Lung microvascular endothelial cell (primary cell): ENCODE measurements around the gene ADAP1. TPM values are rescaled to one million over a fixed set of nuclear protein-coding genes. Genes with fewer than 3 reads are reported as not detected.

Experiments
- DNase-seq, 2 donors: peaks; one replicate each; pipeline versions ENCODE4 v3.0.0 to v3.0.0-alpha.2; 2010; ENCODE audit warnings: low read depth in 2 of 2
- total RNA-seq: library from RNA; depleted of rRNA; stranded (reverse); fragments of >200 nt; gene quantifications from 2 replicates; pipeline ENCODE4 v1.2.1, GENCODE V29; 2014

The ADAP1 gene
- total RNA-seq, 1 donor from 2014 or later, result 3.2 TPM

DNA sequence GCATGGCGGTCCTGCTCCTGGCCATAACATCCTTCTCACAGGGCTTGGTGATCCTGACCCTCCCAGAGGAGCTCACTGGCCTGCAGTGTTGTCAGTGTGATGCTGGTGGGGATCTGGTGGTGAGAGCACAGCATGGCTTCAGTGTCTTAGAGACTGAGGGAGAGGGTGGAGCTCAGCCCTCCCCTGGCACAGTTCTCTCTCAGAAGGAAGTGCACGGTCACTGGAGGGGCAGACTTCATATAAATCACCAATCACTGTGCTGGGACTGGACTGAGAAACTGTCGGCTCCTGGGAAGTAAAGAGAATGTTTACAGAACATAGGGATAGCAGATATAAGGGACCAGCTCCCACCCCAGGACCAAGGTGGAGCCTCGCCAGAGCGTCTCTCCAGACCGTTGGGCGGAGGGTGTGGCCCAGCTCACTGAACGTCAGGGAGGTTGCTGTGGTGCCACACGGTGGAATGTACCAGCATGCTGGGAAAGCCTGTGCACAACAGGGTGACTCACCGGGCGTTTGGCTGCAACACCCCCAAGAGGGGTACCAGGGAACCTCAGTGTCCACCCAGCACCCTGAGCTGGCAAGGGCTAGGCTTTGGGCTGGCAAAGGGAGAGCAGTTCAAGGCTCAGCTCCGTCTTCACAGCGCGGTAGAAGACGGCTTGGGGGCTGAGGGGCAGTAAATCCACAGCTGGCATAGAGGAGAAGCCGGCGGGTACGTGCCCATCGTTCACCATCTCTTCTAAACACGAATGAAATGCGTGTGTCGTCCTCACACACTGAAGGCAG, 86.9 kb downstream of the ADAP1 start:
- DNase-seq, result peak; percentile 9 to 69

DNA sequence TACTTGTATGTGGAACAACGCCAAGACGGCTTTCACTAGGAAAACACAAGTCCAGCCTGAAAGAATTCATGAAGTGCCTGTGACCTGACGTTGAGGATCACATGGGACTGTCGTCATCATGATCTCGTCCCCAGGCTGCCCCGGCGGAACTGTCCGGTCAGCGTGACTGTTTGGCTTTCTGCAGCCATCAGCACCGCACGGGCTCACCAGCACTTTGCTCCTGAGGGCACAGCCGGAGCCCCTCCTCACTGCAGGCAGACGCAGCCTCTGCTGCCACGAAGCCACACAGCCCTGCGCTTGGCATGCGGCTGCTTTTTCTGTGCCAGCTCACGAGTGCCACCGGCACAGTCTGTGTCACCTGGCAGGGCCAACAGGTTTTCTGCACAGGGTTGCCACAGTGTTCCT, 87.5 kb downstream of the ADAP1 start:
- peak; percentile 68 to 91 for DNase-seq

DNA sequence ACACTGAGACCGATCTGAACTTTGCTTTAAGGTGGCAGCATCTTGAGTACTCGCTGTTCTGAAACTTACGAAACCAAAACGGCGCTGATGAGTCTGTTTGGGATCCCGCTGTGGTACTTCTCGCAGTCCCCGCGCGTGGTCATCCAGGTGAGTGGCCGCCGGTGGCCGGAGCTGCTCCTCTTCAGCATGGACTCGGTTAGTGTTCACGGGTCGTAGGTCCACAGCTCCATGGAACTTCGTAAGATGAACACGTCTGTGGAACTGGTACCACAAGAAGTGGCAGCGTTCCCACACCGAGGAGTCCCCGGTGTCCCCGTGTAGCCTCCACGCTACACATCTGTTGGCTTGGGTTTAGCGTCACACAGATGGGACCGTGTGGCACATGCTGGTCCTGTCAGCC, 88.6 kb downstream of the ADAP1 start:
- DNase-seq, result no peak

DNA sequence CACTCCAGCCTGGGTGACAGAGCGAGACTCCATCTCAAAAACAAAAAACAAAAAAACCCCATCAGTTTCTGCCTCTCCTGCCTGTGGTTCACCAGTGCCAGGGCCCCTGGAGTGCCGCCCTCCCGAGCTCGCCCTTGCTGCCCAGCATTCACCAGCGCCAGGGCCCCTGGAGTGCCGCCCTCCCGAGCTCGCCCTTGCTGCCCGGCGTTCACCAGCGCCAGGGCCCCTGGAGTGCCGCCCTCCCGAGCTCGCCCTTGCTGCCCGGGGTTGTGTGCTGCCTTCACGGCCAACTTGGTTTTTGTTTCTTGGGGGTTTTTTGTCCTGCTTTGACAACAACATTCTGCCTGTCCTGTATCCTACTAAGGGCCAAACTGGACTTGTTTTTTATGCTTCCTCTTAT, 91.4 kb downstream of the ADAP1 start:
- no peak for DNase-seq

DNA sequence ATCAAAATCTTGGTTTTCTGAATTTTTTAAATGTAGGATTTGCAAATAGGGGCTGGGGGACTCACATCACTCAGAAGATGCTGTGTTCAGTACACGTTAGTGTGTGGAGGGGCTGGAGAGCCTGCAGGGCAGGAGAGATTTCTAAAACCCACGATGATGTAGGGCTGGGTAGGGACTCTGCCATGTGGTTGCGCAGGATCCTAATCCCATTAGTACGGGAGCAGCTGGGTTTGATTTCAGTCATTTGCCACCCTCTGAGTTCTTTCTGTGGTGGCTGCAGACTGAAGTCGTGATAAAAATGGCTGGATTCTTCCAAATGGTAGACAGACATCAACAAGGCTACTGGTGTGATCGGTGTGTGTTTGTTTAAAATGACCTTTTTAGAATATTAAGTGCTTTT, 92.3 kb downstream of the ADAP1 start:
- DNase-seq, result no peak

DNA sequence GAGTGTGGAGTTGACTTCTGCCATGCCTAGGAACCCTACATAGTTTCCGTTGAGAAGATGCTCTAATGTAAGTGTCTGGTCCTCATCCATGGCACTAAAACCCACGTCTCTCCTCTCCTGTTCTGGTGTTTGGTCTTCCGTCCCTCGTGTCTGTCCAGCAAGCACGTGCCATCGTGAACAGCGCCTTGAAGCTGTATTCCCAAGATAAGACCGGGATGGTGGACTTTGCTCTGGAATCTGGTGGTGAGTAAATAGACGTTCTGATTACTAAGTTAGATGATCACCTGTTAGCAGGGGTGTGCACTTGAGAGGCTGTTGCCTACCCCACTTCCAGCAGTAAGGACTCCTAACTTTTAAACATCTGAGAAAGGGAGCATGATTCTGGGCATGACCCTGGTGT, 93.3 kb downstream of the ADAP1 start:
- no peak for DNase-seq

DNA sequence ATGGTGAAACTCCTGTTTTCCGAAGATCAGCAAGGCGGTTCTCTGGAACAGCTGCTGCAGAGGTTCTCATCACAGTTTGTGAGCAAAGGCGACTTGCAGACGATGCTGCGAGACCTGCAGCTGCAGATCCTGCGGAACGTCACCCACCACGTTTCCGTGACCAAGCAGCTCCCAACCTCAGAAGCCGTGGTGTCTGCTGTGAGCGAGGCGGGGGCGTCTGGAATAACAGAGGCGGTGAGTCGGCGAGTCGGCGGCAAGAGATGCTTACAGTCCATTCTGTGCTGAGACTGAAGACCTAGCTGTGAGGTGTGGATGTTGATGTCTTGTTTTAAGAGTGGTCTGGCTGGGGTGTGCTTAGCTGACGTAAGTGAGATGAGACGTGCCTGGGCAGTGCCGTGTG, 94.3 kb downstream of the ADAP1 start:
- no peak for DNase-seq

DNA sequence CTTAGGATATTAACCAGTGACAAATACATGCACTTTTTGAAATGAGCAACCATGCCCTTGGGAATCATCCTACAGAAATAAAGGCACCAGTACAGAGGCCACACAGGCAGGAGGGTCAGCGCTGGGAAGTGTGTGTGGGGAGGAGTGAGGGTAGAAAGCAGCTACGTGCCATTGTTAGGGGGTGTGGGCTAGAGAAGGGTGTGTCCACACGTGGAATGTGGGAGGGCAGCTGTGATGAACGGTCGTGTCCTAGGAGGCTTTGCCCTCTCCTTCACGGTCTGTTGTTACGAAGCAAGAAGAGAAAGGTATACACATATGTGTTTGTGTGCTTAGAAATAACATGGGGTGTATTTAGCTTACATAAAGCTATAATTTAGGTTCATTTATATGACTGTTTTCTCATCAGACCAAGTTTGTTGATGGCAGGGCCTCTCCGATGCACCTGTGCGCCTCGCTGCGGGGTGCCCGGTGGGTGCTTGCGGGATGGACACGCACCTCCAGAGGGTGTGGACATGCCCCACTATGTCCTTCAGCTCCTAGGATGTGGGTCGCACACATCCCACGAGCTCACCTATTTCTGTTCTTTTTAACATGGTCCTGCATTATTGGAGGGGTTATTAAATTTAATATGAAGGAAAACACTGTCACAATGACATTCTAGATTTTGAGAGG, 95.0 kb downstream of the ADAP1 start:
- no peak for DNase-seq

DNA sequence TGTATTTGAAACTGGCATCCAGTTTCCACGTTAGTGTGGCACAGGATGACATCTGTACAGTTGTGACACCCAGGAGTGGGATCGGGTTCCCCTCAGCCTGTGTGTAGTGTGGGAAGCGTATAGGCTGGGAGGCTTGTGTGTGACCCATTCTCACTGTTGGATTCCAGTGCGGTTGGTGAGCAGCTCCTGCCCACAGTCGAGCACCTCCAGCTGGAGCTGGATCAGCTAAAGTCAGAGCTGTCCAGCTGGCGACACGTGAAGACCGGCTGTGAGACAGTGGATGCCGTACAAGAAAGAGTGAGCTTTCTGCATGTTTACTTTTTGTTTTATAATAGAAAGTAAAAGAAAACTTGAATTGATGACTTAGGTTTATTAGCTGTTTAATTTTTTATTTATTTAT, 96.8 kb downstream of the ADAP1 start:
- DNase-seq, result no peak

DNA sequence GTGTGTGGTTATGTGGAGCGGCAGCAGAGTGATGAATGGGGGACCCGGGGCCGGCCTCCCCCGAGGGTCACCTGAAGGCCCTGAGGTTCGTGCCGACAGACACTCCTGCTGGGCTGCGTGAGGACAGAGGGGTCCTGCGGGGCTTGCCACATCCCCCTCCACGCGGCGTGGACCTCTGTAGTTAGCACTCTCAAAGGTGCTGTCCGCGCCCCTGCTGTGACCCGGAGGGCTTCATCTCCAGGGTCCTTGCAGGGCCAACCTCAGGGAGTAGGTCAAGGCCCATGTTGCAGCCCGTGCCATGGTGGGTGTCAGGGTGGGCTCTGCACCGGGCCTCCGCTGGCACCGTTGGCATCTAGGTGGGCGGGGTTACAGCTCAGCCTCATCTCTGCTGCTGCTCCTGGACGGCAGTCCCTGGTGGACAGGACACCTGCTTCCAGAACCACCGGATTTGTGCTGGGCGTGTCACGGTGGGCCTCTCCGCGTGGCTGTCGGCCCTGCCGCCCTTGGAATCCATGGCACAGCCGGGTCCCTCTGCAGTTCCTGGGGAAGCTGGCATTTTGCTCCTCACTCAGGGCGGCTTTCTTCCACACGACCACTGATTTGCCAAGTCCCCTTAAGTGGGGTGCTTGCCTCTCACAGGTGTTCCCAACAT, 97.9 kb downstream of the ADAP1 start:
- no peak for DNase-seq

DNA sequence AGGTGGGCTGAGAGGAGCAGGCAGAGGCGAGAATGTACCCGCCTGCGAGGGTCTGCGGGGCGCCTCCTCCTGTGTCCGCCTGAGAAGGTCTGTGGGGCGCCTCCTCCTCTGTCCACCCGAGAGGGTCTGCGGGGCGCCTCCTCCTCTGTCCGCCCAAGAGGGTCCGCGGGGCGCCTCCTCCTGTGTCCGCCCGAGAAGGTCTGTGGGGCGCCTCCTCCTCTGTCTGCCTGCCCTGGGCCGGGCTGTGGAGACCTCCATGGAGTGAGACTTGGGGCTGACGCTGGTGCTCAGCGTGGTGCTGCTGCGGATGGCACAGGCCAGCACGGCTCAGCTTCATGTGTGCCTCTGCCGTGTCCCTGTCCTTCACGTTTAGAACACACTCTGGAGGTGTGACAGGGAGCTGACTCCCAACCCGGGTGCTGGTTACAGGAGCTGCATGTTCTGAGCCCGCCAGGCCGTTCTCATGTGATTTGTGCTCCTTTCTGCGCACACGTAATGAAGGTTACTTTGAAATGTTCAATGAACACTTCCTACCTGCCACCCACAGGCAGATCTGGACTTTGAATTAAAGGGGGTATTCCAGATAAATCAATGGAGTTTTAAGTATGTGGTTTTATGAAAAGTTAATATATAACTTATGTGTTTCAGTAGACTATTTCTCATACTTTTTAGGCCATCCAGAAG, 98.7 kb downstream of the ADAP1 start:
- no peak for DNase-seq

DNA sequence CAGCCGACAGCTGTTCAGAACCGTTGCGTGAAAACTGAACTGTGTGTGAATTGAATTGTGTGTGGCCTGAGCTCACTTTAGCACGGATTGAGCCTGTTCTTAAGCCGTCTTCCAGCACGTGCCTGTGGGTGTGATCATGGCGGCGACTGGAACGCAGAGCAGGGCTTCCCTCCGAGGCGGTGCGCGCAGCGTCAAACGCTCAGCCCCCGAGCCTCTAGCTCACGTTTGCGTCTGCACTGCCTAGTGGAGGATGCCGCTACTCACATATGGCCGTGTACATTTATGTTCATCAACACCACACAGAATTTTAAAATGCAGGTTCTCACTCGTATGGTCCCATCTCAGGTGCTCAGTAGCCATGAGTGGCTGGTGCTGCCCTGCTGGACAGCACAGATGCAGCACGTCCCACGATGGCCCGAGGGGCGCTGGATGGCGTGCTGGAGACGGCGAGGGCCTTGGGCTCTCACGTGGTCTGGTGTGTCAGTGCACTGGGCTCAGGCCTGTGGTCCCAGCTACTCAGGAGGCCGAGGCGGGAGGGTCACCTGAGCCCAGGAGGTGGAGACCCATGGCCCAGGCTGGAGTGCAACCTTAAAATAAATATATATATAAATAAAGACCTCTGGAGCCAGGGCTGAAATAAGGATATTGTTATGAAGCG, 100.2 kb downstream of the ADAP1 start:
- DNase-seq, result no peak

DNA sequence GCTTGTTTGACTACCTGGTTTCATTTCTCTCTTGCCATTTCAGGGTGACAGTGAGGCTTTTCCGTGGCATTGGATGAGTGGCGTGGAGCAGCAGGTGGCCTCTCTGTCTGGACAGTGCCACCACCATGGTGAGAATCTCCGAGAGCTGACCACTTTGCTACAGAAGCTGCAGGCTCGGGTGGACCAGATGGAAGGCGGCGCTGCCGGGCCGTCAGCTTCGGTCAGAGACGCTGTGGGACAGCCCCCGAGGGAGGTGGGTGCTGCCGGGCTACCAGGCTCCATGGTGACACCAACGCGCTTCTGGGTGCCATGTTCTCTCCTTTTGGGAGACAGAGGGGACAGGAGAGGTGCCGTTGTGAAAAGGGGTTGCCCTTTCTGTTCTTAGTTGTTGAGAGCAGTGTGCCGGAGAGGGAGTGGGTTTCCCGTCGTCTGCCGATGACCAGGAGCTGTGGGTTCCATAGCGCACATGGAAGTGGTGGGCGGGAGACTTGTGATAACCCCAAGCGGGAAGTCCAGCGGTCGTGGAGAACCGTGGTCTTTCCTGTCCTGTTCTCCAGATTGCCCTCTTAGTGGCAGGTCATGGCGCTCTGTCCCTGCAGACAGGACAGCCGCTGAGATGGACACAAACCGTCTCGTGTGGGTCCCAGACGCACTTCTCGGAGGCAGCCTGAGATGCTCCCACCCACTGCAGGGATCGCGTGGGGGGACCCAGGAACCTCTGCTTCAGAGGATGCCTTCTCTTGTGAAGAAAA, 100.9 kb downstream of the ADAP1 start:
- no peak for DNase-seq

DNA sequence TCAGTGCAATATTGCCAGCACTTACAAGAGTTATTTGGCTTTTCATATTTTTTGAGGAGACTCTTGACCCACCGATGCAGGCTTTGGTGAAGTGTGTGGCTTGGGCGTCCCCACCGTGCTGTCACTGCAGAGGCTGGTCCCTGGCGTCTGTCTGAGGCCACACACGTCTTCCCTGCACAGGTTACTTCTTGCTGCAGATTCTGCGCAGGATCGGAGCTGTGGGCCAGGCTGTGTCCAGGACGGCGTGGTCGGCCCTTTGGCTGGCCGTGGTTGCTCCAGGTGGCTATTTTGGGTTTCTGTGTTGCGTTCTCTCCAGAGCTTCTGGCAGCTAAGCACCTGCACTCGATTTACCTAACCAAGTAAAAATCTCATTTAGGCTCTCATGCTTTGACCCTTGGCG, 103.3 kb downstream of the ADAP1 start:
- no peak for DNase-seq

DNA sequence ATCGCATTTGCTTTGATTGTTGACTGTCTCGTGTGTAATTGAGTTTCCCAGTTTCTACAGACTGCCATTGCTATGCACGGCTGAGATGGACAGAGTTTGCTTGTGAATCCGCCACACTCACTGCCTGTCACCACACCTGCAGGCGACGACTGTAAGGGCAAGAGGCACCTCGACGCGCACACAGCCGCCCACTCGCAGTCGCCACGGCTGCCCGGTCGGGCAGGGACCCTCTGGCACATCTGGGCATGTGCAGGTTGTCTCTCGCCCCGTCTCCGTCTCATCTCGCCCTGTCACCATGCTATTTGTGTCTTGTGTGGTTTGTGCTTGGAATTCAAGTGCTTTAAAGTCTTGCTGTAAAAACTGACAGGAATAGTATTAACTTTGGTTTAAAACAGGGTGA, 104.7 kb downstream of the ADAP1 start:
- no peak for DNase-seq

DNA sequence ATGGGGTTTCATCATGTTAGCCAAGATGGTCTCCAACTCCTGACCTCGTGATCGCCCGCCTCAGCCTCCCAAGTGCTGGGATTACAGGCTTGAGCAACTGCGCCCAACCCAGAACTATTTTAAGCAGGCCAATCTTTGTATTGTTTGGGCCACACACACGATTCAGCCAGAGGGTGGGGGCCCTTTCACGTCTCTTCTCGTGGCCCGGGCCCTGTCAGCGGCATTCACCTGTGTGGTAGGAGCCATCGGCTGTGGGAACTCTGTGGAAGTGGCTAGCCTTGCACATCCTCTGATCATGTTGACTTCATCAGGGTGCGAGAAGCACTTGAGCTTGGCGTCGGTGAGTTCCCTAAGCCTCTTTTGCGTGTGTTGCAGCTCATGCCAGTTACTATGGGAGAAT, 105.3 kb downstream of the ADAP1 start:
- no peak for DNase-seq

Other genes starting within 250 kb of the ADAP1 start
- 10.0 and 12.1 TPM in 2 replicates for gene DNAAF5, start 228.0 kb downstream of the ADAP1 start, total RNA-seq
- gene PRKAR1B, start 227.4 kb downstream of the ADAP1 start, total RNA-seq, result 34.4 and 71.8 TPM in 2 replicates
- 73.0 and 94.8 TPM in 2 replicates for gene SUN1, start 122.2 kb downstream of the ADAP1 start, total RNA-seq
- 34.2 and 38.3 TPM in 2 replicates for gene GET4, start 78.1 kb downstream of the ADAP1 start, total RNA-seq
- gene COX19, start 20.9 kb upstream of the ADAP1 start, total RNA-seq, result 3.9 and 5.4 TPM in 2 replicates
- not detected in 2 replicates for gene CYP2W1, start 28.5 kb upstream of the ADAP1 start, total RNA-seq
- 24.0 and 90.3 TPM in 2 replicates for gene GPR146, start 89.9 kb upstream of the ADAP1 start, total RNA-seq
- gene GPER1, start 133.4 kb upstream of the ADAP1 start, total RNA-seq, result 1.1 and 1.2 TPM in 2 replicates
- 6.5 and 14.1 TPM in 2 replicates for gene ZFAND2A, start 205.5 kb upstream of the ADAP1 start, total RNA-seq